Measurements from ENCODE around the gene TAOK2.
"Not testable (repeated sequence)": the region's sequence is repeated elsewhere in the genome, so short reads cannot be mapped to it uniquely, and the experiment has no call there.

The TAOK2 gene

DNA sequence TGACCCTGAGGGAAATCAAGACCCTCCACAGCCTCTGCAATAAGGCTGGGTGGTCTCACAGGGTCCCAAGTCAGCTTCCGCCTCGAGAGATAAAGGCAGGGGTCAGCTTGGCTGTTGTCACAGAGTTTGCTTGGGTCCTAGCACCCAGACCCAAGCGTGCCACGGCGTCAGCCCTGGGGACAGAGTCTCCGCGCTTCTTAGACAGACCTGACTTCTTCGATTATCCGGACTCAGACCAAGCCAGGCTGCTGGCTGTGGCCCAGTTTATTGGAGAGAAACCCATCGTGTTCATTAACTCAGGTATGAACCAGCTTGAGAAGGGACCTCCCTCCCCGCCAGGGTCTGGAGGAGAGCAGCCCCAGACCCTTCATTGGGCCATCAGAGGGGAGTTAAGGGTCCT is 49.9 kb downstream of the TAOK2 start:
- DNase-seq (ENCODE audit: low read depth) = no peak

DNA sequence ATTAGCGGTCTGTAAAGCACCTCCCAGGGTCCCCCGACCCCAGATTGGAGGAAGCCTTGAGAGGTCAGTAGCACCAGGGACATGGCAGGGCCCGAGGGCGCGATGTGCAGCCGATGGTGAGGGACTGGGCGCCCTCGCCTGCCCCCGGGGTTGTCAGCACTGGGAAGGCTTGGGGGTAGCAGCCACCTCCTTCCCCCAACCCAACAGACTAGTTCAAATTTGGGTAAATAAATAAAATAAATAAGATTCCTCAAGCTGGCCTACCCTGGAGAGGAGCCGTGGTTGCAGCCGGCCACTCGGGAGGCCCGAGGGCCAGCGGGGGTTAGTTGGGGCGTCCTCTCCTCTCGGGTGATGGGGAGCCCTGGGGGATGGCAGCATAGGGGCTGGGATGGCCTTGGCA is 50.8 kb downstream of the TAOK2 start:
- no peak for DNase-seq (ENCODE audit: low read depth)

DNA sequence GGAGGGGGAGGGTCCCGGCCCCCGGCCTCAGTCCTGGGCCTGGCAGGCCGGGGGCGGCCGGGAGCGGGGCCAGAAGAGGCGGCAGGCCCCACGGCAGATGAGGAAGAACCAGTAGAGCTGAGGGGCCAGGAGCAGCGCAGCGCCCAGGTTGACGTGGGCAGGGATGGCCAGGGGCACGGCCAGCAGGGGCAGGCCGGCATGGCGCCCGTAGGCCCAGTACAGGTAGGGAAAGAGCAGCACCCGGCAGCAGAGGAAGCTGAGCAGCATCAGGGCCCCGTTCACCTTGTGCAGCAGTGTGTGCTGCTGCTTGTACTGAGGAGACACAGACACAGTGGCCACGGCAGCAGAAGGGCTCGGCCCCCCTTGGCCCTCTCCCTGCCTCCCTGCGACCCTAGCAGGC is 51.5 kb downstream of the TAOK2 start:
- no peak for DNase-seq (ENCODE audit: low read depth)

DNA sequence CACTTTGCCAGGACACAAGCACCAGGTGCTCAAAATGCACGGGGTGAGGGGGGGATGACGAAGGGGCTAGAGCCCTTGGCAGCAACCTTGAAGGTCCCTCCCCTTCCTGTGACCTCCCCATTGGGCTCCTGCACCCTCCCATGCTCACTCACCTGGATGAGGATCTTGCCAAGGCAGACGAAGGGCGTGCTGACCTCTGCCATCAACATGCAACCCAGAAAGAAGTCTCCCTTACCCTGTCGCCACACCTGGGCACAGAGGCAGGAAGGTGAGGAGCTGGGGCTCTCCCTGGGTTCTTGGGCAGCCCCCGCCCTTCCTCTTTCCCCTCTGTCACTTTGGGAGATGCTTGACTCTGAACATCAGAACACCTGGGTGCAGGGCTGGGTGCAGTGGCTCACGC is 51.9 kb downstream of the TAOK2 start:
- no peak for DNase-seq (ENCODE audit: low read depth)

DNA sequence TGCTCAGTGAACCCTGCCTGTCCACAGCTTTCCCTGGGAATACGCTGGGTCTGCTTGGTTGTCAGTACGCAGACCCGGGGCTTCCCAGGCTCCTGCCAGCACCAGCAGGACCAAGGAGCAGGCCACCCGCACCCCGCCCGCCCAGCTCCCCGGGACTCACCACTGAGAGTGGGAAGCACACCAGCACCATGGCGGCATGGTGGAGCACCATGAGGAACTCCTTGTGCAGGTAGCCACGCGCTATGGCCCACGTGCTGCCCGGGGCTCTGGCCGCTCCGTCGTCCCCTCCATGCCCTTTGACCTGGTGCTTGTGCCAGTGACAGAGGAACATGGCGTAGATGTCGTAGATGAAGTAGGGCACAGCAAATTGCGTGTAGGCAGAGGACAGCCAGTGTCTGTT is 52.8 kb downstream of the TAOK2 start:
- DNase-seq (ENCODE audit: low read depth) = no peak

DNA sequence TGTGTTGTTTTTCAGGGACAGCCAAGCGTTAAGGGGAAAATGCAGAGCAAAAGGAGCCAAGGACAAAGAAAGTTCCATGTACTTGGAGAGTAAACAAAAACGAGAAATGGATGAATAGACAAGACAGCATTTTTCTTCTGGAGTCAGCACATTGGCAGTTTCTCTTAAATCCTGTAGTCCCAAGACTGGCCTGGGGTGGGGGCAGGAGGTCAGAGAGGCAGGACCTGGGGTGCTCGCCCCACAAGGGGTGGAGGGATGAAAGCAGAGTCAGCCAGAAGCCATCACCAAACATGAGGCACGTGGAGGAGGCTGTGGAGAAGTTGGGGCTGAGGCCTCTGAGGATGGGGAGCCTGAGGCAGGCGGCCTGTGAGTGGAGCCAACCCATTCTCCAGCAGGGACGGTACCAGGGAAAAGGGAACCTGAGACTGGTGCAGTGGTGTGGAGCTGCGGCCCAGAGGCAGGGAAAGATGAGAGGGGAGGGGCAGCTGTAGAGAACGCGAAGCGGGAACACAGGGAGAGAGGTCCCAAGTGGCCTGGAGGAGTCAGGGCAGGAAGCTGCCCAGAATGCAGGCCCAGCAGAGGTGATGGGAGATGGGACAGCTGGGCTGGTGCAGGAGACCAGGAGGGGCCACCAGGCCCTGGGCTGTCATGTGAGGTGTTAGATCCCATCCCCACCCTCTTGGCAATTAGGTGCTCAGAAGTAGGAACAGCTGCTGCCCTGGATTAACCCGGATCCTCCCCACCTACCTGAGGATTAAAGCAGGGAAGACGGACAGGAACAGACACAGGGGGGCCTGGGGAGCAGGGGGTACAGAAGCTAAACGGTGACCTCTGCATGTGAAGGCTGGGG is 54.1 kb downstream of the TAOK2 start:
- no peak for DNase-seq (ENCODE audit: low read depth)

DNA sequence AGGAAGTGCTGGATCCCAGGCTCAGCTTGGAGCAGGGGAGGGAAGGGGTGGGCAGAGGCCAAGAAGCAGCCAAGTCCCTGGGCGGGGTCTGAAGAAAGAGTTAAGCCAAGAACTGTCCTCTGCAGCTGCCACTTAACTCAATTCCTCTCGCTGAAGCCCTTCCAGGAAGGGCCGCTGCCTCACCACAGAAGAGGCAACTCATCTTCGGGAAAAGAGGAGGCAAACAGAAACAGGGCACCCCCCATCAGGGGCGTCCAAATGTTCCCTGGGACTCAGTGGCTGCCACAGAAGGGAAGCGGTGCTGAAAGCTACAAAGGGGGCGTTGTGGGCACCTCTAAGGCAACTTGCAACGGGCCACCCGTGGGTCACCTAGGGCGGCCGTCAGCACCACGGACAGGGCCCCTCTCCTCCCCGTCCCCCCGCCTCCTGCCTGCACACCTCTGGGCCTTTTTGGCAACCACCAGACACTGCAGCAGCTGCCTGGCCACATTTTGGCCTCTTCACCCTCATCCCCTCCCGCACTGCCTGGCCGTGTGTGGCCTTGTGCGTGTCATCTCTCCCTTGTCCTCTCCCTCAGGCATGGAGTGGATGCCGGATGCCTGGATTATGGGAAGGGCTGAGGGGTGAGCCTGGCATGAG is 54.9 kb downstream of the TAOK2 start:
- no peak for DNase-seq (ENCODE audit: low read depth)

DNA sequence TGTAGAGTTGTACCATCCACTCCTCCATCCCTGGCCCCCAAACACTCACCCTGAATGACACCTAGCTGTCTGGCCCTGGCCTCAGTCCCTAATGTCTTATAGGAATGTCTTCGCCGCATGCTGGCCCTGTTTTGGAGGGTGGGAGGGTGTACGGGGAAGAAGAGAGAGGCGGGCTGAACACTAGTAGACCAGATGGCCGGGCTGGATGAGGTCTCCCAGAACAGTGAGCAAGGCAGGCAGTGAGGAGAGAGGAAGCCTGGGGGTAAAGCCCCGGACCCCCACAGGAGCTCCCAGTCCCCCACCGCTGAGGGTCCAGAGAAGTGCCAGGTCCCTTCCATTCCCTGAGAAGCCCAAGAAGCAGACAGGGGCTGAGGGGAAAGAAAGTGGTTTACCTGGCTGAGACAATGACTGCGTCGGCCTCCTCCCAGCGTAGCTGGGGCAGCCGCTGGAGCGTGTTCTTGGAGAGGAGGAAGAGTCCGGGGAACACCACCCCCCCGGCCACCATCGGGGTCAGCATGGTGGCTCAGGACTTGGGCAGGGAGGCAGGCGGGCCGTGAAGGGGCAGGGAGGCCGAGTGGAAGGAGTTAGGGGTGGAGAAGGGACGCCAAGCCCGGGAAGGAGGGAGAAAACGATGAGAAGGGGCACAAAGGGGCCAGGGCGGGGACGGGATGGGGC is 56.5 kb downstream of the TAOK2 start:
- DNase-seq (ENCODE audit: low read depth) = no peak

DNA sequence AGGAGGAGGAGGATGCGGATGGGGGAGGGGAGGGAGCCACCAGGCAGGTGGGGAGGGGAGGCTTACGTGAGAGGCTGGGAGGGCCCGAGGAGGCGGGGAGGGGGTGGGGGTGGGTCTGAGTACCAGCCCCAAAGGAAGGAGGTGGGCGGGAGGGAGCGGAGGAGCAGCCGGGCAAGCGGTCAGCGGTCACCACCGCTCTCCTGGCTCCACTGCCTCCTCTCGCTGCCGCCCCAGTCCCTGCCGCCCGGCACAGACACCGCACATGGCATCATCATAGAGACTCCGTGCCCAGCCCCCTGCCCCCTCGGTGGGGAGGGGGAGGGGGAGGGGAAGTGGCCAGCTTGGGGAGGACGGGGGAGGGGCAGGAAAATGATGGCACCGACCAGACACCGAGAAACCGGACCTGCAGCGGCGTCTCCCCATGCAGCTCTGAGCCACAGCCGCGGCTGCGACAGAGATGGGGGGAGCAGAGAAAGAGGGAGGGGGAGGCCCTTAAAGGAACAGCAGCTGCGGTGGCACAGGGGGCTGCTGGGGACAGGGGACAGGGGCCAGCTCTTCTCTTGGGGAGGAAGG is 57.3 kb downstream of the TAOK2 start, which contains the start of gene TLCD3B:
Gene TLCD3B, minus strand, starts transcription at position 431 of the 573 bp plus-strand sequence. CDS start 744 bp downstream, outside the sequence.
- DNase-seq (ENCODE audit: low read depth) = no peak

DNA sequence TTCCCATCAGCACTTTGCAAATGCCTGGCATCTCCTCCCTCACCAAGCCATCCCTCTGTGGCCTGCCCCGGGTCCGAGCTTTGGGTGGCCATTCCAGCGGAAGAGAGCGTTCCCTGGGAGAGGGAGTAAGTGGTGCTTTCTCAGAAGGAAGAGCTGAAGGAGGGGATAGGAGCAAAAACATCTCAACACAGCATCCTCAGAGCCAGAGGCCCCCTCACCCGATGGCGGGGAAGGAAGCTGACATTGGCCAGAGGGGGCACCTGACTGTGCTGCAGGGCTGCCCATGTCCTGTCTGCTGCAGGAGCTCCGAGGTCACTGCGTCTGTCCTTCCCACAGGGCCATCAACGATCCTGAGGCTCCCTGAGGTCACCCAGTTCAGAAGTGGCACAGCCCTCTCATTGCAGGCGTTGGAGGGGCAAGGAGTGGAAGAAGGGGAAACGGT is 57.8 kb downstream of the TAOK2 start:
- no peak for DNase-seq (ENCODE audit: low read depth)

DNA sequence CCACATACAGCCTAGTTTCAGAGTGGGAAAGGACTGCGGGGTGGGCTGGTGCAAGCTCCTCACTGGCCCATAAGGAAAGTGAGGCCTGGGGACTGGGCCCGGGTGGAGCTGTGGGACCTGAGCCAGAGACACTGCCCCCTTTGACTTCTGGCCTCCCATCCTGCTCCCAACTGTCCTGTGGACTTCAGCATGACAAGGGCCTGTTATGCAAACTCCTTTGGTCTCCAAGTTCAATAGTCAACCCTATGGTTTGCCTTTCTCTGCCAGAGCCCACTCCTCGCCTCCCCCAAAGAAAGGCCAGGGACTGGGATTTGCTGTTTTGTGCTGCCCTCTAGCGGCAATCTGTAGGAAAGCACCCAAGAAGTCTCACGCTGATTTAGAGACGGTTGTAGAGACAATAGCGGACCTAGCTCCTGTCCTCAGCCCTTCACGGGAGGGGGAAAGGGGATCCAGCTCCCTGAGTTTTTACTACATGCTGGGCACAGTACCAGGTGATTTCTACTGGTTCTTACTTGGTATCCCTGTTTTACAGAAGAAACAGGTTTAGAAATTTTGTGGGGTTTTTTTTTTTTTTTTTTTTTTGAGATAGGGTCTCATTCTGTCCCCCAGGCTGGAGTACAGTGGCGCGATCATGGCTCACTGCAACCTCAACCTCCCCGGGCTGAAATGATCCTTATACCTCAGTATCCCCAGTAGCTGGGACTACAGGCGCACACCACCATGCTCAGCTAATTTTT is 58.6 kb downstream of the TAOK2 start:
- DNase-seq (ENCODE audit: low read depth) = no peak

DNA sequence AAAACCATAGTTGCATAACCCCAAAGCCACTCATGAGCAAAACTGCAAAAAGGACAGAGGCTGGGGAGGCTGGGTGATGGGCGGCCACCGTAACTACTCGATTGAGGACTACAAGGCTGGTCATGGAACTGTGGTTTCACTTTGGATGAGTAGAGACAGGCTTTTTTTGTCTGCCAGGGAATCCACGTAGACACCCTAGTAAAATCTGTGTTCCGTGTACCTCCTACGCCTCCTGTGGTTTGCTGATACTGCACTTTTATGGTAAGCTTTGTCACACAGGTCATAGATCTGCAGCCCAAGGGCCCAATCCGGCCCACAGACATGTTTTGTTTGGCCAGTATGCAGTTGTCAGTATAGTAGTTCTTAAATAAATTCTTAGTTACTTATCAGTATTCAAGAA is 59.6 kb downstream of the TAOK2 start:
- no peak for DNase-seq (ENCODE audit: low read depth)

DNA sequence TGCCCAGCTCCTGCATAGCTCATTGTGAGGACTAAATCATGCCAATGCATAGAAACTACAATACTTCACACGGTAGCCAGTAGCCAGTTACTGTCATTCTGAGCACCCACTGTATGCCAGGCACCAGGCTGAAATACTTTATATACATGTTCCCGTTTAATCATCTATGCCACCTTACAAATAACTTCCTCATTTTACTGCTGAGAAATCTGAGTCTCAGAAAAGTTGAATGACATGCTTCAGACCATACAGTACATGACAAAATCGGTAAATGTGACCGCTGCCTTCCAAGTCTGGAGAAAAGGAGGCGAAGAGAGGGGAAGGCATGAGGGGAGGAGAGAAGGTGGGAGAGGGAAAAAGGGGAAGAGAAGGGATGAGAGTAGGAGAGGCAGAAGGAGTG is 66.6 kb downstream of the TAOK2 start:
- no peak for DNase-seq (ENCODE audit: low read depth)

DNA sequence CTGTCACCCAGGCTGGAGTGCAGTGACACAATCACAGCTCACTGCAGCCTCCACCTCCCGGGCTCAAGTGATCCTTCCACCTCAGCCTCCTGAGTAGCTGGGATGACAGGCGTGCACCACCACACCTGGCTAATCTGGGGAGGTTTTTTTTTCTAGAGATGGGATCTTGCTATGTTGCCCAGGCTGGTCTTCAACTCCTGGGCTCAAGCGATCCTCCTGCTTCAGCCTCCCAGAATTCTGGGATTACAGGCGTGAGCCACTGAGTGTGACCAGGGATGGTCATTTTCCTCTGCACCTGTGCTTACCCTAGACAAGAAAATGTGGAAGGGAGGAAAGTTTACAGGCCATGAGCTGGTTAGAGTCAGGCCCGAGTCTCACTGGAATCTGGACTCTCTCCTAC is 67.0 kb downstream of the TAOK2 start:
- not testable (repeated sequence) for DNase-seq (ENCODE audit: low read depth)

DNA sequence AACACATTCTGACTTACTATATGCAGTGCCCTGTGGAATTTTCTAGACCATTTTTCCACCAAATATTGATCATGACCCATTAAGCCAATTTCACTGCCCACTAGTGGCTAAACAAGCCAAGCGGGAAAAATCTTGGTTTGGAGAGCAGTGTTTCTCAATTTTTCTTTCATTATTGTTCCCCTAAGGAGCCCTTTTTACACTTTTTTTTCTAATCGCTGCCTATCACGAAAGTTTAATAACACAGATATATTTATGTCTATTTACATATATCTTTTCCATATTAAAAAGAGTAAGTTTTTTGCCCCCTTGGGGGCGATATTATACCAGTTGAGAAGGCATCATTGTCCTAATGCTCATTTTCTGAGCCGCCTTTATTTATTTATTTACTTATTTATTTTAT is 68.2 kb downstream of the TAOK2 start:
- DNase-seq (ENCODE audit: low read depth) = no peak
